Upper lobe of left lung (tissue), 6 donors: ENCODE results near the gene LDLRAD3. TPM values are rescaled to one million over a fixed set of nuclear protein-coding genes. Genes with fewer than 3 reads are reported as not detected.
A peak's percentile ranks its signal among the peaks of the same experiment; 100 is the strongest.

Source experiments
- ATAC-seq, 2 donors: fragments of 200-7000 bp; cut with Tn5 transposase; one replicate each; pipeline ENCODE4 v1.9.1; 2022; ENCODE audit warnings: mild to moderate bottlenecking in 2 of 2, moderate library complexity in 2 of 2; ENCODE audit not compliant: low FRiP score in 2 of 2
- DNase-seq, 2 donors: peaks; one replicate each; pipeline ENCODE4 v3.0.0-alpha.2; 2019 to 2020
- H3K27ac ChIP-seq, 4 donors: fragments of 200-600 bp; sonication (generic); one replicate each; pipeline ENCODE4 v1.5.1; 2016 to 2019
- H3K27me3 ChIP-seq, 4 donors: fragments of 200-600 bp; sonication (generic); one replicate each; pipeline ENCODE4 v1.5.1; 2017 to 2019
- H3K36me3 ChIP-seq, 4 donors: fragments of 200-600 bp; sonication (generic); one replicate each; pipeline ENCODE4 v1.5.1; 2016 to 2019
- H3K4me1 ChIP-seq, 4 donors: fragments of 200-600 bp; sonication (generic); one replicate each; pipeline ENCODE4 v1.5.1; 2018 to 2019
- H3K4me3 ChIP-seq, 4 donors: fragments of 200-600 bp; sonication (generic); one replicate each; pipeline ENCODE4 v1.5.1; 2017 to 2019; ENCODE audit warnings: mild to moderate bottlenecking in 2 of 4, moderate library complexity in 1 of 4
- H3K9me3 ChIP-seq, 4 donors: fragments of 200-600 bp; sonication (generic); one replicate each; pipeline ENCODE4 v1.5.1; 2018 to 2019
- EP300 ChIP-seq, 4 donors: sonication (generic); formaldehyde crosslinking; IDR thresholded peaks; one replicate each; pipeline ENCODE4 v1.5.1; 2017; ENCODE audit warnings: antibody characterized with exemption in 4 of 4, control low read depth in 2 of 4
- POLR2A ChIP-seq, 4 donors: fragments of 450-650 bp; IDR thresholded peaks; one replicate each; pipeline ENCODE4 v1.5.1; 2016 to 2017; ENCODE audit warnings: antibody characterized with exemption in 4 of 4, mild to moderate bottlenecking in 2 of 4
- POLR2AphosphoS5 ChIP-seq, 2 donors: sonication (generic); formaldehyde crosslinking; IDR thresholded peaks; one replicate each; pipeline ENCODE4 v1.5.1; 2017; ENCODE audit warnings: antibody characterized with exemption in 2 of 2
- WGBS, 2 donors: methylation state at CpG; one replicate each; pipeline ENCODE4 v1.1.5; 2017 to 2018; 5-methylcytosine and 5-hydroxymethylcytosine counted together
- total RNA-seq, 6 donors: library from RNA; depleted of rRNA in 4 of 6; stranded (reverse); fragments of >200 nt in 4 of 6; gene quantifications; one replicate each; pipeline versions ENCODE4 v1.1.0 to v1.2.1, GENCODE V29; 2016 to 2021
- TF ChIP-seq, protein P1 (sequence below), 6 experiments: fragments of 450-650 bp in 4 of 6; fragments of 200-600 bp in 2 of 6; sonication (generic) in 2 of 6; IDR thresholded peaks; one replicate each; pipeline ENCODE4 v1.5.1; 2016 to 2019; ENCODE audit warnings: antibody characterized with exemption in 6 of 6
- donor health status: DM: no; HTN: no; CAD: no; lungs with moderate emphysema.
- donor health status: DM: no; HTN: yes; CAD: no; lungs with severe emphysema.

Gene LDLRAD3
- total RNA-seq, 6 donors from 2014 or later: 4.4 to 16.8 (median 7.4) TPM

DNA sequence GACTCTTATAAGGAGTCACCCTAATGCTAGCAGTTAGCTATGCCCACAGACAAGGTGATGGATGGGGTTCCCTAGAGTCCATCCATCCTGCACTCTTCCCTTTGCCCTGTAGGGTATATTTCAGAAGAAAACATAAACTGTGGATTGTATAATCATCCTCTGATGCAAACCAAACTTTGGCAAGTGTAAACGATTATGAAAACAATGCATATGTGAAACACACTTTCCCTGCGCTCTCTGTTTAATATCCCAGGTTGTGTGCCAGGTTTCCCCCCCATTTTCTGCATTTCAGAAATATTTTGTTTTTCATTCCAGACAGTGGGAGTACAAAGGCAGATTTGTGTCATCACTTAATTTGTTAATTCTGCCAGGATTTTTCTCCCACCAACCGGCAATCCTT lies 110.0 kb downstream of the LDLRAD3 start:
- no peak overlapping the region for H3K4me3 ChIP-seq
- no peaks in the 10 kb centered on the region for H3K9me3 ChIP-seq
- ATAC-seq: no peak
- H3K27ac ChIP-seq: no peak overlapping the region
- H3K4me1 ChIP-seq: no peaks in the 10 kb centered on the region
- H3K27me3 ChIP-seq: no peaks in the 10 kb centered on the region
- 60 to 71% methylated on average over 3 of the region's 3 CpGs for WGBS, 2 donors
- TF ChIP-seq POLR2AphosphoS5 (IDR thresholded peaks at IDR 0.05) (no peak), EP300 (IDR thresholded peaks at IDR 0.05) (no peak), POLR2A (IDR thresholded peaks at IDR 0.05) (no peak)
- TF ChIP-seq, protein P1, sequence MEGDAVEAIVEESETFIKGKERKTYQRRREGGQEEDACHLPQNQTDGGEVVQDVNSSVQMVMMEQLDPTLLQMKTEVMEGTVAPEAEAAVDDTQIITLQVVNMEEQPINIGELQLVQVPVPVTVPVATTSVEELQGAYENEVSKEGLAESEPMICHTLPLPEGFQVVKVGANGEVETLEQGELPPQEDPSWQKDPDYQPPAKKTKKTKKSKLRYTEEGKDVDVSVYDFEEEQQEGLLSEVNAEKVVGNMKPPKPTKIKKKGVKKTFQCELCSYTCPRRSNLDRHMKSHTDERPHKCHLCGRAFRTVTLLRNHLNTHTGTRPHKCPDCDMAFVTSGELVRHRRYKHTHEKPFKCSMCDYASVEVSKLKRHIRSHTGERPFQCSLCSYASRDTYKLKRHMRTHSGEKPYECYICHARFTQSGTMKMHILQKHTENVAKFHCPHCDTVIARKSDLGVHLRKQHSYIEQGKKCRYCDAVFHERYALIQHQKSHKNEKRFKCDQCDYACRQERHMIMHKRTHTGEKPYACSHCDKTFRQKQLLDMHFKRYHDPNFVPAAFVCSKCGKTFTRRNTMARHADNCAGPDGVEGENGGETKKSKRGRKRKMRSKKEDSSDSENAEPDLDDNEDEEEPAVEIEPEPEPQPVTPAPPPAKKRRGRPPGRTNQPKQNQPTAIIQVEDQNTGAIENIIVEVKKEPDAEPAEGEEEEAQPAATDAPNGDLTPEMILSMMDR (IDR thresholded peaks at IDR 0.05): no peak
- H3K36me3 ChIP-seq: no peaks in the 10 kb centered on the region
- no peak for DNase-seq

DNA sequence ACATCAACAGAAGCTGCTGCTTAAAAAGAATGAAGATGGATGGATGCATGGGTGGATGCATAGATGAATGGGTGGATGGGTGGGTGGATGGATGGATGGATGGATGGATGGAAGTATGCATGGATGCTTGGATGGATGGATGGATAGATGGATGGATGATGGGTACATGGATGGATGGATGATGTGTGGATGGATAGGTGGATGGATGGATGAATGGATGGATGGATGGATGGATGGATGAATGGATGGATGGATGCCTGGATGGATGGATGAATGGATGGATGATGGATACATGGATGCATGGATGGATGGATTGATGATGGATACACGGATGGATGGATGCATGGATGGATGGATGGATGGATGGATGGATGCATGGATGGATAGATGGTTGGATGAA lies 110.8 kb downstream of the LDLRAD3 start:
- DNase-seq (no peak), ATAC-seq (no peak)
- Histone ChIP-seq H3K9me3 (no peaks in the 10 kb centered on the region), H3K27ac (no peak overlapping the region), H3K4me1 (no peaks in the 10 kb centered on the region), H3K27me3 (no peaks in the 10 kb centered on the region), H3K4me3 (no peak overlapping the region), H3K36me3 (no peaks in the 10 kb centered on the region)
- WGBS, 2 donors: 83 to 89% methylated on average over 1 of the region's 1 CpG
- TF ChIP-seq POLR2A (IDR thresholded peaks at IDR 0.05) (no peak), POLR2AphosphoS5 (IDR thresholded peaks at IDR 0.05) (no peak), EP300 (IDR thresholded peaks at IDR 0.05) (no peak)
- TF ChIP-seq, protein P1 (IDR thresholded peaks at IDR 0.05): no peak

DNA sequence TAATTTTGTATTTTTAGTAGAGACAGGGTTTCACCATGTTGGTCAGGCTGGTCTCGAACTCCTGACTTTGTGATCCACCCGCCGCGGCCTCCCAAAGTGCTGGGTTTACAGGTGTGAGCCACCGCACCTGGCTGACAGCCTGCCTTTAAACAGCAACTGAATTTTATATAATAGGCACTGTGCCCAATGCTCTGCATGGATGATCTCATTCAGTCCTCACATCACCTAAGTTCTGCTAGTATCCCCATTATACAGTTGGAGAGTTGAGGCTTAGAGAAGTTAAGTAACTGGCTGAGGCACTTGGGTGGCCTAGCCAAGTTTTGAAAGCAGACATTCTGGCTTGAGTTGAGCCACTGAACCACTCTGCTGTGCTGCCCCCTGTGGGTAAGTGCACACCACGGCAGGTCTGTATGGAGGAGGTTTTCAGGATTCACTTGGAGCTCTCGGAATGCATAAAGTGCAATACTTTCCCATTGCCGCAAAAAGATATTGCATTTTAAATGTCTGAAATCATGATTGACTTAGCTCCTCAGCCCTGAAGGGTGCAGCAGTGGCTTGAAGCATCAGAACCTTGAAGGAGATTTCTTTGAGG lies 112.4 kb downstream of the LDLRAD3 start:
- no peaks in the 10 kb centered on the region for H3K27me3 ChIP-seq
- H3K36me3 ChIP-seq: no peaks in the 10 kb centered on the region
- H3K4me3 ChIP-seq: no peak overlapping the region
- no peaks in the 10 kb centered on the region for H3K9me3 ChIP-seq
- no peak overlapping the region for H3K27ac ChIP-seq
- ATAC-seq (no peak), DNase-seq (peak; percentile 6 to 27)
- no peak for TF ChIP-seq POLR2AphosphoS5 (IDR thresholded peaks at IDR 0.05)
- TF ChIP-seq, protein P1 (IDR thresholded peaks at IDR 0.05): peak in 4 of 6 experiments; percentile 27 to 58 (median 34)
- no peaks in the 10 kb centered on the region for H3K4me1 ChIP-seq
- 91 to 96% methylated on average over 6 to 8 of the region's 8 CpGs for WGBS, 2 donors

DNA sequence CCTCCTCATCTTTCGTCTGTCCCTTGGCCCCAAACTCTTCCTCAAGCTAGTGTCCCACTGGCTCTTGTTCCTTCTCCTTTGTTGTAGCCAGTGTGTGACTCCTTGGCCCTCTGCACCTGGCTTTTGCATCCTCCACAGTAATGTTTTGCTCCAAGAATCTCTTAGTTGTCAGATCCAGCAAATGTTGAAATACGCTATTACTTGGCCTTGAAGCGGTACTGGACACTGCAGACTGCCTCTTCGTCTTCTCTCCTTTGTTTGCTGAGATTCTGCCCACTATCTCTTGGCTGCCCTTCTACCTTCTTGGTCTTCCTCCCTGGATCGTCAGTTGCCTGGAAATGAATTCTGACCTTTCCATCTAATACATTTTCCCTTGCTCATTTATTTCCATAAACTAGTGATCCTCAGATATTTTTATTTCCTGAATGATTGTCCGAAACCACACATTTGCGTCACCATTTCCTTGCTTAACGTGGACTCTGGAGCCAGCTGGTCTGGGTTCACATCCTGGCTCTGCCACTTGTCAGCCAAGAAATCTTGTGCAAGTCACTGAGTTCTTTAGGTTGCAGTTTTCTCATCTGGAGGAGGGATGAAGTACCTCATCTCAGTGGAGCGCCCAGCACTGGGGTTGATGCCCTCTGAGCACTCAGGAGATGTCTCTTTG lies 113.6 kb downstream of the LDLRAD3 start:
- Histone ChIP-seq H3K9me3 (no peaks in the 10 kb centered on the region), H3K4me1 (no peaks in the 10 kb centered on the region), H3K27me3 (no peaks in the 10 kb centered on the region), H3K36me3 (no peaks in the 10 kb centered on the region), H3K27ac (peak overlapping the region in 1 of 4 donors; percentile 3), H3K4me3 (no peak overlapping the region)
- ATAC-seq: peak in 1 of 2 donors; percentile 47
- WGBS, 2 donors: 57 to 68% methylated on average over 9 of the region's 9 CpGs
- peak in 1 of 2 donors; percentile 31 for DNase-seq
- TF ChIP-seq, protein P1 (IDR thresholded peaks at IDR 0.05): no peak
- TF ChIP-seq POLR2AphosphoS5 (IDR thresholded peaks at IDR 0.05): peak in 1 of 2 donors; percentile 15

DNA sequence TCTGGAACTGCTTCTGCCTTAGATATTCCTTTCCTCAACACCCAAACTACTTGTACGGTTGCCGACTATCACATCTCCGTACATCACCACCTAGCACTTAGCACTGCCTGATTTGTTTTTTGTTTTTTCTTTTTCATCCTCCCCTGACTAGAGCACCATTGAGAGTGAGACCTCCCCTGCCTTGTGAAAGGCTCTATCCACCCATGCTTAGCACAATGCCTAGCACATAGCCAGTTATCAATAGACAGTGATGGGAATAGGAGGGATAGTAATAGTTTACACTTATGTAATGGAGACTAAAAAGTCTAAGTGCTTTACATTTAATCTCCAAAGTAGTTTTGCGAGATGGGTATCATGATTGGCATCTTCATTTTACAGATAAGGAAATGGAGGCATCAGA lies 115.8 kb downstream of the LDLRAD3 start:
- DNase-seq (no peak), ATAC-seq (no peak)
- Histone ChIP-seq H3K27me3 (no peaks in the 10 kb centered on the region), H3K27ac (no peak overlapping the region), H3K4me3 (no peak overlapping the region), H3K36me3 (no peaks in the 10 kb centered on the region), H3K4me1 (no peaks in the 10 kb centered on the region), H3K9me3 (no peaks in the 10 kb centered on the region)
- 94 to 98% methylated on average over 4 of the region's 4 CpGs for WGBS, 2 donors
- TF ChIP-seq EP300 (IDR thresholded peaks at IDR 0.05) (no peak), POLR2A (IDR thresholded peaks at IDR 0.05) (no peak), POLR2AphosphoS5 (IDR thresholded peaks at IDR 0.05) (no peak)
- TF ChIP-seq, protein P1 (IDR thresholded peaks at IDR 0.05): no peak
